Lung (tissue), 12 donors: ENCODE measurements around the gene GABRB1. TPM values are rescaled to one million over a fixed set of nuclear protein-coding genes. Genes with fewer than 3 reads are reported as not detected.

Source experiments
- ATAC-seq: fragments of 200-7000 bp; cut with Tn5 transposase; one replicate; pipeline ENCODE4 v1.9.1; 2020; ENCODE audit warnings: moderate number of reproducible peaks; ENCODE audit not compliant: insufficient read depth, low FRiP score
- DNase-seq, 3 donors: peaks; one replicate each; pipeline ENCODE4 v3.0.0-alpha.2; 2013 to 2017
- H3K27ac ChIP-seq, 2 donors: one replicate each; pipeline ENCODE4 v1.5.1; 2013; ENCODE audit warnings: mild to moderate bottlenecking in 2 of 2, moderate library complexity in 2 of 2, control low read depth in 1 of 2, inconsistent platforms in 1 of 2, low read depth in 1 of 2, low read length in 1 of 2
- H3K27me3 ChIP-seq, 3 donors: one replicate each; pipeline ENCODE4 v1.5.1; 2013; ENCODE audit warnings: low read length in 2 of 3; ENCODE audit not compliant: control insufficient read depth in 3 of 3, insufficient read depth in 3 of 3
- H3K36me3 ChIP-seq, 4 donors: one replicate each; pipeline ENCODE4 v1.5.1; 2013; ENCODE audit warnings: low read length in 4 of 4, mild to moderate bottlenecking in 1 of 4, moderate library complexity in 1 of 4; ENCODE audit not compliant: control insufficient read depth in 4 of 4, insufficient read depth in 4 of 4
- H3K4me1 ChIP-seq, 5 donors: one replicate each; pipeline ENCODE4 v1.5.1; 2013; ENCODE audit warnings: low read length in 5 of 5, mild to moderate bottlenecking in 2 of 5, moderate library complexity in 1 of 5; ENCODE audit not compliant: control insufficient read depth in 5 of 5, insufficient read depth in 5 of 5
- H3K4me3 ChIP-seq: one replicate; pipeline ENCODE4 v1.5.1; 2013; ENCODE audit warnings: mild to moderate bottlenecking, control low read depth, moderate library complexity
- H3K9ac ChIP-seq, 2 donors: one replicate each; pipeline ENCODE4 v1.5.1; 2013; ENCODE audit warnings: low read length in 2 of 2, control low read depth in 1 of 2; ENCODE audit not compliant: insufficient read depth in 1 of 2
- H3K9me3 ChIP-seq, 4 donors: one replicate each; pipeline ENCODE4 v1.5.1; 2013; ENCODE audit warnings: low read length in 3 of 4, mild to moderate bottlenecking in 1 of 4, moderate library complexity in 1 of 4; ENCODE audit not compliant: control insufficient read depth in 4 of 4, insufficient read depth in 3 of 4
- CTCF ChIP-seq: IDR thresholded peaks from 2 replicates; pipeline ENCODE4 v1.5.1; 2012; ENCODE audit warnings: mild to moderate bottlenecking; ENCODE audit errors: control extremely low read depth, extremely low read depth
- WGBS, 2 donors: extraction: QIAGEN DNeasy Blood & Tissue Kit; methylation state at CpG; one replicate each; pipeline ENCODE4 v1.1.7; 2013; 5-methylcytosine and 5-hydroxymethylcytosine counted together
- polyA plus RNA-seq, 2 donors: library from polyadenylated mRNA; stranded (reverse); fragments of 200-250 nt; gene quantifications; one replicate each; pipeline ENCODE4 v1.2.1, GENCODE V29; 2013
- total RNA-seq, 2 donors: library from RNA; depleted of rRNA in 1 of 2; stranded (reverse); fragments of >200 nt in 1 of 2; gene quantifications; one replicate each; pipeline ENCODE4 v1.2.1, GENCODE V29; 2014 to 2021
- donor health status: control.
- donor health status: control.
- donor health status: Bipolar disorder and iron deficiency.
- donor health status: healthy.
- donor health status: DM: yes; HTN: yes; CAD: no.

GABRB1 gene
- total and polyA plus RNA-seq, 4 donors = 0.34 TPM; not detected in 3

GRCh38 chr4:47010912-47011446 lies 20.4 kb upstream of the GABRB1 start:
- no peak for TF ChIP-seq CTCF
- no peaks in the 10 kb centered on the region for H3K36me3 ChIP-seq
- DNase-seq = peak in 1 of 3 donors; percentile 12
- no peaks in the 10 kb centered on the region for H3K9me3 ChIP-seq
- H3K4me3 ChIP-seq = no peak overlapping the region
- 49 to 54% methylated on average over 2 of the region's 2 CpGs for WGBS, 2 donors
- H3K9ac ChIP-seq = no peak overlapping the region
- peaks cover 0 to 7% (median 0%) of the 10 kb centered on the region in 5 donors for H3K4me1 ChIP-seq
- peak overlapping the region in 1 of 2 donors; percentile 23 for H3K27ac ChIP-seq
- no peak for ATAC-seq
- no peaks in the 10 kb centered on the region for H3K27me3 ChIP-seq

DNA sequence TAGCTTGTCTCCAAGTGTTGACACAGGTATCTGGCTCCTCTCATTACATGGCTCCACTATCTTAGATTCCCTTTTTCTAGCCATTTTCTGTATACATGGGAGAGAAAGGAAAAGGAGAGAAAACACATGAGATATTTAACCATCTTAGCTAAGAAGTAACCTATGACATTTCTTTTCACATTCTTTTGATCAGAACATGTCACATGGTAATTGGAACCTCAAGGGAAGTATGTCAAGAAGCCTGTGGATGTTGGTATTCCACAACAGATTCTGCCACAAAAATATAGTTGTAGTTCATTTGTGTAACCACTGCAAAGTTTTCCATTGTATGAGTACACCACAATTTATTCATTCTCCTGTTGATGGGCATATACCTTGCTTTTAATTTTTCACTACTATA lies 18.7 kb upstream of the GABRB1 start:
- no peaks in the 10 kb centered on the region for H3K36me3 ChIP-seq
- no peak overlapping the region for H3K4me3 ChIP-seq
- no peak for TF ChIP-seq CTCF
- H3K9ac ChIP-seq = no peak overlapping the region
- DNase-seq (no peak), ATAC-seq (no peak)
- H3K9me3 ChIP-seq = no peaks in the 10 kb centered on the region
- H3K27ac ChIP-seq = no peak overlapping the region
- H3K27me3 ChIP-seq = no peaks in the 10 kb centered on the region
- peaks cover 0 to 7% (median 3%) of the 10 kb centered on the region in 5 donors for H3K4me1 ChIP-seq

- no peak overlapping the region for H3K4me3 ChIP-seq
- H3K27ac ChIP-seq = no peak overlapping the region
- ATAC-seq (no peak), DNase-seq (no peak)
- H3K9me3 ChIP-seq = no peaks in the 10 kb centered on the region
- 86 to 88% methylated on average over 3 of the region's 3 CpGs for WGBS, 2 donors
- H3K27me3 ChIP-seq = no peaks in the 10 kb centered on the region
- peaks cover 0 to 7% (median 5%) of the 10 kb centered on the region in 5 donors for H3K4me1 ChIP-seq
- no peak overlapping the region for H3K9ac ChIP-seq
- H3K36me3 ChIP-seq = no peaks in the 10 kb centered on the region
- TF ChIP-seq CTCF = no peak
Measured at GRCh38 chr4:47013373-47013772, 18.0 kb upstream of the GABRB1 start.

DNA sequence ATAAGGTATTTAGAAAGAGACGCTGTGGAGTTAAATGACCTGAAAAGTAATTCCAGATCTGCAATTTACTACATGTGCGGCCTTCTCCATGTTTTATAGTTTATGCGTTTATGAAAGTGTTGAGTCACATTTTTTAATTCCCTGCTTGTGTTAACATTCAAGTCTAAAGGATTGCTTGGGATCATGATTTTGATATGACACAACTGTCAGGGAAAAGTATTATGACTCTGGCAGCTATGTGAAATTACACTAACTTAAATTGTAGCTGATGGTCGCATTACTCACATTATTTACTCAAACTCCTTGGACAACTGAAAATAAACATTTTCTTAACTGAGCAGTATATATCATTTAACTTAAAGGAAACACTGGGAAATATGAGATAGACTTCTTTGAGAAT lies 14.3 kb upstream of the GABRB1 start:
- Histone ChIP-seq H3K27me3 (no peaks in the 10 kb centered on the region), H3K9ac (no peak overlapping the region), H3K4me1 (peaks cover 0 to 13% (median 0%) of the 10 kb centered on the region in 5 donors), H3K36me3 (no peaks in the 10 kb centered on the region), H3K9me3 (no peaks in the 10 kb centered on the region), H3K27ac (no peak overlapping the region), H3K4me3 (no peak overlapping the region)
- DNase-seq (peak in 1 of 3 donors; percentile 55), ATAC-seq (no peak)
- TF ChIP-seq CTCF = no peak
- 77 to 88% methylated on average over 4 of the region's 4 CpGs for WGBS, 2 donors
